ENCODE results near the gene KHNYN.

DNA sequence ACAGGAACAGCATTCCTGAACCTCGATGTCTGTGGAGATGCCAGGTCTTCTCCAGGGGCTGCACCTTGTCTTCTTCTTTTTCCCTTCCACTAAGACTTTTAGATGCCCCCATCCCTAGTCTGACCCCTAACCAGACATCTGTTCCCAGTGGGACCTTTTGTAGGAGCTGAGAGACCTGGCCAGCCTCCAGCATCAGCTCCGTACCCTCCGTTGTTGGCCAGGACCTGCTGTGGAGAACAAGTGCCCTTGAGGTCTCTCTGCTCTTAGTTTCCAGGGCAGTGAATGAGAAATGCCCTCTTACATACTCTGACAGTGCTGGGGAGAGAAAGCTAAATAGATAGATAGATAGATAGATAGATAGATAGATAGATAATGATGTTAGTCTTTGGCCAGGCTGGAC is 29.6 kb downstream of the KHNYN start:
- TF ChIP-seq CTCF (IDR thresholded peaks at IDR 0.05) (no peak), EP300 (IDR thresholded peaks at IDR 0.05; ENCODE audit: low read depth) (no peak)
